PC-9 (cell line): ENCODE data around the gene SON.

Experiments
- CTCF ChIP-seq: fragments of 200-600 bp; sonication (generic); conservative IDR thresholded peaks from 2 replicates; pipeline ENCODE4 v1.6.1; 2017; ENCODE audit warnings: mixed run types, antibody characterized with exemption, mild to moderate bottlenecking, moderate library complexity
- EZH2 ChIP-seq: fragments of 200-600 bp; sonication (generic); IDR thresholded peaks from 2 replicates; pipeline ENCODE4 v1.8.0; 2017; ENCODE audit warnings: antibody characterized with exemption, low read depth

GRCh38 chr21:33539616-33540015 lies 3.2 kb upstream of the SON start:
- TF ChIP-seq CTCF, result no peak
- no peak for TF ChIP-seq EZH2
